Neuronal stem cell (in vitro differentiated cells): ENCODE measurements around the gene TMPRSS11D.

ENCODE experiments used
- DNase-seq: peaks from one replicate; pipeline ENCODE4 v3.0.0-alpha.2; 2013; ENCODE audit warnings: low spot score
- H2AFZ ChIP-seq: one replicate; pipeline ENCODE4 v1.6.1; 2013; ENCODE audit warnings: mild to moderate bottlenecking, low read length, inconsistent platforms
- H2AK5ac ChIP-seq: 2 replicates; pipeline ENCODE4 v1.6.1; 2013; ENCODE audit warnings: low read depth, mild to moderate bottlenecking, inconsistent platforms, low read length, moderate library complexity, mixed read lengths
- H2BK120ac ChIP-seq: 2 replicates; pipeline ENCODE4 v1.6.1; 2013; ENCODE audit warnings: low read depth, mild to moderate bottlenecking, inconsistent platforms, low read length, moderate library complexity, mixed read lengths
- H2BK12ac ChIP-seq: one replicate; pipeline ENCODE4 v1.6.1; 2013; ENCODE audit warnings: low read length, inconsistent platforms
- H2BK15ac ChIP-seq: 2 replicates; pipeline ENCODE4 v1.6.1; 2013; ENCODE audit warnings: mild to moderate bottlenecking, low read length, inconsistent platforms, mixed read lengths
- H2BK5ac ChIP-seq: one replicate; pipeline ENCODE4 v1.6.1; 2013; ENCODE audit warnings: inconsistent platforms, mild to moderate bottlenecking, low read length, moderate library complexity
- H3K14ac ChIP-seq: one replicate; pipeline ENCODE4 v1.6.1; 2013; ENCODE audit warnings: low read length, inconsistent platforms
- H3K18ac ChIP-seq: 2 replicates; pipeline ENCODE4 v1.6.1; 2013; ENCODE audit warnings: low read length, inconsistent platforms
- H3K23ac ChIP-seq: 2 replicates; pipeline ENCODE4 v1.6.1; 2013; ENCODE audit warnings: low read depth, mild to moderate bottlenecking, mixed read lengths, low read length, inconsistent platforms; ENCODE audit not compliant: poor library complexity
- H3K27ac ChIP-seq: replicated peaks from 3 replicates; pipeline ENCODE4 v1.5.1; 2013; ENCODE audit warnings: low read length, inconsistent platforms
- H3K27me3 ChIP-seq, 3 experiments: 2 replicates each; pipeline ENCODE4 v1.6.1; 2013; ENCODE audit warnings: low read length in 3 of 3, mild to moderate bottlenecking in 2 of 3, inconsistent platforms in 1 of 3, low read depth in 1 of 3, mixed read lengths in 1 of 3, moderate library complexity in 1 of 3; ENCODE audit not compliant: control insufficient read depth in 3 of 3, insufficient read depth in 3 of 3
- H3K36me3 ChIP-seq, 2 donors: replicated peaks in 1 of 2; 2 replicates each; pipeline ENCODE4 v1.6.1; 2013; ENCODE audit warnings: low read length in 2 of 2; ENCODE audit not compliant: control insufficient read depth in 2 of 2, insufficient read depth in 2 of 2
- H3K4ac ChIP-seq: 2 replicates; pipeline ENCODE4 v1.6.1; 2013; ENCODE audit warnings: inconsistent platforms, mild to moderate bottlenecking, low read length, moderate library complexity
- H3K4me1 ChIP-seq, 2 donors: 1 replicate in 1 of 2; 2 replicates in 1 of 2; pipeline ENCODE4 v1.6.1; 2013; ENCODE audit warnings: low read length in 2 of 2, low read depth in 1 of 2; ENCODE audit not compliant: control insufficient read depth in 2 of 2, insufficient read depth in 1 of 2
- H3K4me2 ChIP-seq: one replicate; pipeline ENCODE4 v1.6.1; 2013; ENCODE audit warnings: mild to moderate bottlenecking, low read length, inconsistent platforms; ENCODE audit not compliant: insufficient read depth, poor library complexity, severe bottlenecking
- H3K4me3 ChIP-seq, 2 donors: 2 replicates each; pipeline ENCODE4 v1.5.1; 2013; ENCODE audit warnings: low read length in 2 of 2, mild to moderate bottlenecking in 2 of 2, inconsistent platforms in 1 of 2, moderate library complexity in 1 of 2
- H3K79me1 ChIP-seq: one replicate; pipeline ENCODE4 v1.6.1; 2013; ENCODE audit warnings: low read depth, mild to moderate bottlenecking, inconsistent platforms, low read length, moderate library complexity
- H3K9ac ChIP-seq: one replicate; pipeline ENCODE4 v1.6.1; 2013; ENCODE audit warnings: mild to moderate bottlenecking, low read depth, low read length, inconsistent platforms; ENCODE audit not compliant: poor library complexity
- H3K9me3 ChIP-seq, 2 donors: replicated peaks in 1 of 2; 2 replicates each; pipeline versions ENCODE3 to v1.6.1; 2013; ENCODE audit warnings: low read length in 2 of 2, mild to moderate bottlenecking in 2 of 2, inconsistent platforms in 1 of 2, low read depth in 1 of 2, mixed read lengths in 1 of 2, moderate library complexity in 1 of 2; ENCODE audit not compliant: control insufficient read depth in 2 of 2, insufficient read depth in 1 of 2
- H4K8ac ChIP-seq: one replicate; pipeline ENCODE4 v1.6.1; 2013; ENCODE audit warnings: low read depth, mild to moderate bottlenecking, inconsistent platforms, low read length, moderate library complexity
- H4K91ac ChIP-seq: one replicate; pipeline ENCODE4 v1.6.1; 2013; ENCODE audit warnings: low read length, low read depth, mild to moderate bottlenecking, inconsistent platforms; ENCODE audit not compliant: poor library complexity
- WGBS, 2 donors: extraction: QIAGEN DNeasy Blood & Tissue Kit; methylation state at CpG; one replicate each; pipeline ENCODE4 v1.1.7; 2013; ENCODE audit warnings: missing lambda C conversion rate in 2 of 2, mixed read lengths in 1 of 2; ENCODE audit not compliant: insufficient read length in 2 of 2, insufficient replicate concordance in 1 of 2; ENCODE audit errors: extremely low coverage in 2 of 2; 5-methylcytosine and 5-hydroxymethylcytosine counted together

TMPRSS11D gene

GRCh38 chr4:67918428-67918827 lies 34.6 kb upstream of the TMPRSS11D start:
- H3K4me3 ChIP-seq = no peak overlapping the region
- H2BK5ac ChIP-seq = no peak overlapping the region
- H2AFZ ChIP-seq = no peak overlapping the region
- H3K36me3 ChIP-seq = no peaks in the 10 kb centered on the region
- H3K4me2 ChIP-seq = no peak overlapping the region
- H2BK15ac ChIP-seq = no peak overlapping the region
- H2BK12ac ChIP-seq = no peak overlapping the region
- H3K14ac ChIP-seq = no peak overlapping the region
- no peak overlapping the region for H4K91ac ChIP-seq
- no peaks in the 10 kb centered on the region for H3K4me1 ChIP-seq
- no peak overlapping the region for H3K9ac ChIP-seq
- H3K18ac ChIP-seq = no peak overlapping the region
- H4K8ac ChIP-seq = no peak overlapping the region
- H3K27ac ChIP-seq = no peak overlapping the region
- DNase-seq = no peak
- H2AK5ac ChIP-seq = no peak overlapping the region
- H3K4ac ChIP-seq = no peak overlapping the region
- no peak overlapping the region for H3K23ac ChIP-seq
- H2BK120ac ChIP-seq = no peak overlapping the region
- H3K9me3 ChIP-seq = no peaks in the 10 kb centered on the region
- H3K27me3 ChIP-seq = no peaks in the 10 kb centered on the region
- H3K79me1 ChIP-seq = no peaks in the 10 kb centered on the region

GRCh38 chr4:67915400-67915966 lies 31.7 kb upstream of the TMPRSS11D start:
- DNase-seq = no peak
- no CpG with 5 or more reads among the region's 5 CpGs for WGBS, 2 donors
- Histone ChIP-seq H2AFZ (no peak overlapping the region), H3K4me2 (no peak overlapping the region), H3K4ac (no peak overlapping the region), H3K9ac (no peak overlapping the region), H2BK5ac (no peak overlapping the region), H3K14ac (no peak overlapping the region), H4K91ac (no peak overlapping the region), H3K4me3 (no peak overlapping the region), H3K9me3 (no peaks in the 10 kb centered on the region), H3K36me3 (no peaks in the 10 kb centered on the region), H2BK12ac (no peak overlapping the region), H3K79me1 (no peaks in the 10 kb centered on the region), H4K8ac (no peak overlapping the region), H2BK120ac (no peak overlapping the region), H3K23ac (no peak overlapping the region), H3K27me3 (no peaks in the 10 kb centered on the region), H3K18ac (no peak overlapping the region), H3K4me1 (no peaks in the 10 kb centered on the region), H2AK5ac (no peak overlapping the region), H3K27ac (no peak overlapping the region), H2BK15ac (no peak overlapping the region)

GRCh38 chr4:67912080-67912479 lies 28.3 kb upstream of the TMPRSS11D start:
- no peak overlapping the region for H2BK120ac ChIP-seq
- H3K23ac ChIP-seq = no peak overlapping the region
- no peak for DNase-seq
- H3K4me3 ChIP-seq = no peak overlapping the region
- H3K18ac ChIP-seq = no peak overlapping the region
- H3K4ac ChIP-seq = no peak overlapping the region
- H2BK5ac ChIP-seq = no peak overlapping the region
- no peak overlapping the region for H3K27ac ChIP-seq
- no CpG with 5 or more reads among the region's 2 CpGs for WGBS, 2 donors
- H2BK12ac ChIP-seq = no peak overlapping the region
- H3K14ac ChIP-seq = no peak overlapping the region
- no peak overlapping the region for H2BK15ac ChIP-seq
- H2AFZ ChIP-seq = no peak overlapping the region
- no peaks in the 10 kb centered on the region for H3K9me3 ChIP-seq
- H3K4me1 ChIP-seq = no peaks in the 10 kb centered on the region
- H3K79me1 ChIP-seq = no peaks in the 10 kb centered on the region
- H3K27me3 ChIP-seq = no peaks in the 10 kb centered on the region
- H4K91ac ChIP-seq = no peak overlapping the region
- H3K9ac ChIP-seq = no peak overlapping the region
- no peaks in the 10 kb centered on the region for H3K36me3 ChIP-seq
- no peak overlapping the region for H3K4me2 ChIP-seq
- no peak overlapping the region for H4K8ac ChIP-seq
- H2AK5ac ChIP-seq = no peak overlapping the region

- Histone ChIP-seq H3K27ac (no peak overlapping the region), H3K18ac (no peak overlapping the region), H3K79me1 (no peaks in the 10 kb centered on the region), H3K4ac (no peak overlapping the region), H2BK15ac (no peak overlapping the region), H3K36me3 (no peaks in the 10 kb centered on the region), H2BK5ac (no peak overlapping the region), H3K23ac (no peak overlapping the region), H3K9me3 (no peaks in the 10 kb centered on the region), H3K14ac (no peak overlapping the region), H4K91ac (no peak overlapping the region), H2BK120ac (no peak overlapping the region), H3K9ac (no peak overlapping the region), H3K4me3 (no peak overlapping the region), H3K4me1 (no peaks in the 10 kb centered on the region), H3K27me3 (no peaks in the 10 kb centered on the region), H4K8ac (no peak overlapping the region), H2AFZ (no peak overlapping the region), H3K4me2 (no peak overlapping the region), H2AK5ac (no peak overlapping the region), H2BK12ac (no peak overlapping the region)
- no peak for DNase-seq
- WGBS, 2 donors = no CpG with 5 or more reads among the region's 3 CpGs
Observed at GRCh38 chr4:67911638-67912037, 27.8 kb upstream of the TMPRSS11D start.
